HepG2 (cell line): Measurements from ENCODE around the gene SPG7. TPM values are rescaled to one million over a fixed set of nuclear protein-coding genes. Genes with fewer than 3 reads are reported as not detected.

Source experiments
- HNF1A ChIP-seq, 2 experiments: sonication (generic) in 1 of 2; formaldehyde crosslinking in 1 of 2; IDR thresholded peaks; 2 replicates each; pipeline versions ENCODE4 v1.4.0 to v1.6.1; 2016 to 2020; ENCODE audit warnings: borderline replicate concordance in 1 of 2, low read depth in 1 of 2, mild to moderate bottlenecking in 1 of 2, missing genetic modification reagents in 1 of 2
- KDM2A ChIP-seq: sonication (generic); formaldehyde crosslinking; IDR thresholded peaks from 2 replicates; pipeline ENCODE4 v1.4.0; 2020; ENCODE audit warnings: low read depth, missing genetic modification reagents, borderline replicate concordance
- LCORL ChIP-seq, 2 experiments: fragments of 450-650 bp in 1 of 2; sonication (generic) in 1 of 2; formaldehyde crosslinking in 1 of 2; IDR thresholded peaks; 2 replicates each; pipeline versions ENCODE4 v1.5.0 to v1.6.1; 2017 to 2020; ENCODE audit warnings: antibody characterized with exemption in 1 of 2, missing genetic modification reagents in 1 of 2
- NCOR1 ChIP-seq: fragments of 200-600 bp; sonication (generic); IDR thresholded peaks from 2 replicates; pipeline ENCODE4 v1.7.0; 2017; ENCODE audit warnings: antibody characterized with exemption, low read length, borderline replicate concordance
- NFYB ChIP-seq: sonication (generic); formaldehyde crosslinking; IDR thresholded peaks from 2 replicates; pipeline ENCODE4 v1.4.0; 2020; ENCODE audit warnings: missing genetic modification reagents
- RFX5 ChIP-seq: IDR thresholded peaks from 2 replicates; pipeline ENCODE4 v1.6.1; 2011; ENCODE audit warnings: low read depth, low read length, improper control_type of control experiment
- SALL1 ChIP-seq: sonication (generic); formaldehyde crosslinking; IDR thresholded peaks from 2 replicates; pipeline ENCODE4 v1.8.0; 2022; ENCODE audit warnings: mild to moderate bottlenecking, missing genetic modification reagents
- SOX13 ChIP-seq, 3 experiments: fragments of 450-650 bp in 1 of 3; sonication (generic) in 1 of 3; formaldehyde crosslinking in 1 of 3; IDR thresholded peaks in 2 of 3; conservative IDR thresholded peaks in 1 of 3; 2 replicates each; pipeline versions ENCODE4 v1.5.0 to v1.6.1; 2016 to 2020; ENCODE audit warnings: antibody characterized with exemption in 1 of 3, mild to moderate bottlenecking in 1 of 3, missing compliant biosample characterization in 1 of 3, missing genetic modification reagents in 1 of 3, moderate library complexity in 1 of 3
- TAF1 ChIP-seq: sonication (generic); formaldehyde crosslinking; IDR thresholded peaks from 2 replicates; pipeline ENCODE4 v1.4.0; 2020; ENCODE audit warnings: missing genetic modification reagents
- ZBTB7B ChIP-seq: sonication (generic); formaldehyde crosslinking; IDR thresholded peaks from 2 replicates; pipeline ENCODE4 v1.4.0; 2020; ENCODE audit warnings: missing genetic modification reagents
- ZMAT3 ChIP-seq: sonication (generic); formaldehyde crosslinking; conservative IDR thresholded peaks from 2 replicates; pipeline ENCODE4 v1.7.0; 2021; ENCODE audit warnings: missing genetic modification reagents
- ZNF264 ChIP-seq: sonication (generic); formaldehyde crosslinking; IDR thresholded peaks from 2 replicates; pipeline ENCODE4 v1.4.0; 2020; ENCODE audit warnings: missing genetic modification reagents
- ZNF557 ChIP-seq: sonication (generic); formaldehyde crosslinking; IDR thresholded peaks from 2 replicates; pipeline ENCODE4 v1.4.0; 2020; ENCODE audit warnings: missing genetic modification reagents
- ZNF614 ChIP-seq: IDR thresholded peaks from 2 replicates; pipeline ENCODE4 v1.6.1; 2018; ENCODE audit warnings: missing biosample characterization, missing genetic modification reagents, inconsistent platforms, borderline replicate concordance
- polyA plus RNA-seq, 8 experiments: library from polyadenylated mRNA; depleted of rRNA in 3 of 8; stranded (reverse) in 7 of 8; unstranded in 1 of 8; fragments of >200 nt; fragmentation: Illumina TruSeq in 4 of 8; extraction: Trizol in 4 of 8; gene quantifications; 2 replicates each; pipeline versions ENCODE4 v1.2.1 to v1.2.3, GENCODE V29; 2011 to 2016; ENCODE audit warnings: low read depth in 4 of 8, missing spikeins in 1 of 8, mixed read lengths in 1 of 8; ENCODE audit not compliant: insufficient read depth in 1 of 8
- total RNA-seq, 5 experiments: library from RNA; depleted of rRNA; stranded (reverse); fragments of >200 nt; fragmentation: Illumina TruSeq; extraction: Trizol; gene quantifications; 2 replicates each; pipeline ENCODE4 v1.2.3, GENCODE V29; 2016; ENCODE audit warnings: low read depth in 1 of 5
- TF ChIP-seq, protein P1 (sequence below): sonication (generic); formaldehyde crosslinking; conservative IDR thresholded peaks from 2 replicates; pipeline ENCODE4 v1.4.0; 2020; ENCODE audit warnings: missing genetic modification reagents
- TF ChIP-seq, protein P2 (sequence below): sonication (generic); formaldehyde crosslinking; IDR thresholded peaks from 2 replicates; pipeline ENCODE4 v1.4.0; 2020; ENCODE audit warnings: missing genetic modification reagents
- TF ChIP-seq, protein P3 (sequence below), 2 experiments: sonication (generic) in 1 of 2; formaldehyde crosslinking in 1 of 2; IDR thresholded peaks; 2 replicates each; pipeline versions ENCODE4 v1.4.0 to v1.6.1; 2018 to 2020; ENCODE audit warnings: missing genetic modification reagents in 2 of 2, borderline replicate concordance in 1 of 2, low read depth in 1 of 2, mild to moderate bottlenecking in 1 of 2, missing biosample characterization in 1 of 2

SPG7 gene
- total and polyA plus RNA-seq, 2 of the 13 experiments (the other 11 are each of a cell fraction or from before 2014, with no cell fraction given), result 66.0 to 136 TPM

DNA sequence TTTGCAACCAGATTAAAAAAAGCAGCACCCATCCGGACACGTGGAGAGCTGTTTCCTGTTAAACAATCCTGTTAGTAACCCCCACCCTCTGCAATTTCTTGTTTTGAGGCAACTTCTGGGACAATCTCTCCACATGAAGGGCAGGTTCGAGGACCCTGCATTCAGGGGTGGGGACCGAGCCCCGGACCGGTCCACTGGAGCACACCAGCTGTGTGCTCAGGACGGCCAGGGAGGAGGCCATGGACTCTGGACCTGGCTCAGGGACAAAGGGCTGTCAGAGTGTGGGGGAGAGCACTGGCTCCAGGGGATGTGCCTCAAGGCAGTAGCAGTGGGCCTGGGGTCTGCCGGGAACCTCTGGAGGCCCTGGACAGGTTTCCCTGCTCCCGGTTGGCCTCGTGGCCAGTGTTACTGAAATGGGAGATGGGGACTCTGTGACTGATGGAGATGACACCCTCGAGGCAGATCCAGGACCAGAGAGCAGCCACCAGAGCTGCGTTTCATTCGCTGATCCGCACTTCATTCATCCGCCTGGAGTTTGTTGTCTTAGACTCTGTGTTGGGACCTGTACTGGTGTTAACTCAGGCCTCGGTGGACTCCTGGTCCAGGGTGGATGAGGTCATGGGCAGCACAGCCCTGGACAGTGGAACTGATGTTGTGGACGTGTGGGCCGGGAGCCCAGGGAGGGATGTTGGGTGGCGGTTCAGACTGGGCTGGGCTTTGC, 64.4 kb downstream of the SPG7 start (continued):
- TF ChIP-seq HNF1A (IDR thresholded peaks at IDR 0.05; ENCODE audit: low read depth), result no peak; the same call in 1 of the 2 replicates
- peak; percentile 35; the same call in 1 of the 2 replicates for TF ChIP-seq HNF1A (CRISPR knock-in tag; IDR thresholded peaks at IDR 0.05; ENCODE audit: borderline replicate concordance)
- no peak for TF ChIP-seq SOX13 (IDR thresholded peaks at IDR 0.05)
- TF ChIP-seq SOX13 (CRISPR knock-in tag; conservative IDR thresholded peaks at IDR 0.05 in 1 of 2, IDR thresholded peaks at IDR 0.05 in 1 of 2), result peak in 1 of 2 experiments; percentile 69; a peak in 2 of 4 replicates
- peak; percentile 80; the same call in 1 of the 2 replicates for TF ChIP-seq ZMAT3 (CRISPR knock-in tag)
- no peak; the same call in 1 of the 2 replicates for TF ChIP-seq ZNF614 (CRISPR knock-in tag)
- TF ChIP-seq TAF1, result peak; percentile 63
- 0 out of 2 replicates have a peak, but pooled peaks have one; percentile 65 for TF ChIP-seq ZNF264
- peak; percentile 81 for TF ChIP-seq SALL1 (CRISPR knock-in tag)
- peak; percentile 37; the same call in 1 of the 2 replicates for TF ChIP-seq NFYB (CRISPR knock-in tag)
- TF ChIP-seq RFX5, result no peak
- TF ChIP-seq, protein P1, sequence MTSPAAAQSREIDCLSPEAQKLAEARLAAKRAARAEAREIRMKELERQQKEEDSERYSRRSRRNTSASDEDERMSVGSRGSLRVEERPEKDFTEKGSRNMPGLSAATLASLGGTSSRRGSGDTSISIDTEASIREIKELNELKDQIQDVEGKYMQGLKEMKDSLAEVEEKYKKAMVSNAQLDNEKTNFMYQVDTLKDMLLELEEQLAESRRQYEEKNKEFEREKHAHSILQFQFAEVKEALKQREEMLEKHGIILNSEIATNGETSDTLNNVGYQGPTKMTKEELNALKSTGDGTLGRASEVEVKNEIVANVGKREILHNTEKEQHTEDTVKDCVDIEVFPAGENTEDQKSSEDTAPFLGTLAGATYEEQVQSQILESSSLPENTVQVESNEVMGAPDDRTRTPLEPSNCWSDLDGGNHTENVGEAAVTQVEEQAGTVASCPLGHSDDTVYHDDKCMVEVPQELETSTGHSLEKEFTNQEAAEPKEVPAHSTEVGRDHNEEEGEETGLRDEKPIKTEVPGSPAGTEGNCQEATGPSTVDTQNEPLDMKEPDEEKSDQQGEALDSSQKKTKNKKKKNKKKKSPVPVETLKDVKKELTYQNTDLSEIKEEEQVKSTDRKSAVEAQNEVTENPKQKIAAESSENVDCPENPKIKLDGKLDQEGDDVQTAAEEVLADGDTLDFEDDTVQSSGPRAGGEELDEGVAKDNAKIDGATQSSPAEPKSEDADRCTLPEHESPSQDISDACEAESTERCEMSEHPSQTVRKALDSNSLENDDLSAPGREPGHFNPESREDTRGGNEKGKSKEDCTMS (CRISPR knock-in tag), result no peak
- TF ChIP-seq NCOR1, result peak; percentile 81
- TF ChIP-seq LCORL (IDR thresholded peaks at IDR 0.05), result no peak
- TF ChIP-seq LCORL (CRISPR knock-in tag; IDR thresholded peaks at IDR 0.05), result peak; percentile 83
- no peak for TF ChIP-seq ZNF557 (CRISPR knock-in tag)
- TF ChIP-seq, protein P2, sequence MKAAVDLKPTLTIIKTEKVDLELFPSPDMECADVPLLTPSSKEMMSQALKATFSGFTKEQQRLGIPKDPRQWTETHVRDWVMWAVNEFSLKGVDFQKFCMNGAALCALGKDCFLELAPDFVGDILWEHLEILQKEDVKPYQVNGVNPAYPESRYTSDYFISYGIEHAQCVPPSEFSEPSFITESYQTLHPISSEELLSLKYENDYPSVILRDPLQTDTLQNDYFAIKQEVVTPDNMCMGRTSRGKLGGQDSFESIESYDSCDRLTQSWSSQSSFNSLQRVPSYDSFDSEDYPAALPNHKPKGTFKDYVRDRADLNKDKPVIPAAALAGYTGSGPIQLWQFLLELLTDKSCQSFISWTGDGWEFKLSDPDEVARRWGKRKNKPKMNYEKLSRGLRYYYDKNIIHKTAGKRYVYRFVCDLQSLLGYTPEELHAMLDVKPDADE, result no peak
- peak; percentile 55 for TF ChIP-seq KDM2A (CRISPR knock-in tag)
- peak; percentile 90; the same call in 1 of the 2 replicates for TF ChIP-seq ZBTB7B
- TF ChIP-seq, protein P3, sequence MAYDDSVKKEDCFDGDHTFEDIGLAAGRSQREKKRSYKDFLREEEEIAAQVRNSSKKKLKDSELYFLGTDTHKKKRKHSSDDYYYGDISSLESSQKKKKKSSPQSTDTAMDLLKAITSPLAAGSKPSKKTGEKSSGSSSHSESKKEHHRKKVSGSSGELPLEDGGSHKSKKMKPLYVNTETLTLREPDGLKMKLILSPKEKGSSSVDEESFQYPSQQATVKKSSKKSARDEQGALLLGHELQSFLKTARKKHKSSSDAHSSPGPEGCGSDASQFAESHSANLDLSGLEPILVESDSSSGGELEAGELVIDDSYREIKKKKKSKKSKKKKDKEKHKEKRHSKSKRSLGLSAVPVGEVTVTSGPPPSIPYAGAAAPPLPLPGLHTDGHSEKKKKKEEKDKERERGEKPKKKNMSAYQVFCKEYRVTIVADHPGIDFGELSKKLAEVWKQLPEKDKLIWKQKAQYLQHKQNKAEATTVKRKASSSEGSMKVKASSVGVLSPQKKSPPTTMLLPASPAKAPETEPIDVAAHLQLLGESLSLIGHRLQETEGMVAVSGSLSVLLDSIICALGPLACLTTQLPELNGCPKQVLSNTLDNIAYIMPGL (CRISPR knock-in tag; IDR thresholded peaks at IDR 0.05; ENCODE audit: borderline replicate concordance in 1 of 2, low read depth in 1 of 2), result peak; percentile 60 to 63; a peak in 3 of 4 replicates
